Kidney capillary endothelial cell (primary cell): Measurements from ENCODE around the gene CST4.
"Not testable (repeated sequence)": the region's sequence is repeated elsewhere in the genome, so short reads cannot be mapped to it uniquely, and the experiment has no call there.

Experiments used
- DNase-seq: peaks from one replicate; pipeline ENCODE4 v3.0.0-alpha.2; 2018; ENCODE audit warnings: low spot score

The CST4 gene

DNA sequence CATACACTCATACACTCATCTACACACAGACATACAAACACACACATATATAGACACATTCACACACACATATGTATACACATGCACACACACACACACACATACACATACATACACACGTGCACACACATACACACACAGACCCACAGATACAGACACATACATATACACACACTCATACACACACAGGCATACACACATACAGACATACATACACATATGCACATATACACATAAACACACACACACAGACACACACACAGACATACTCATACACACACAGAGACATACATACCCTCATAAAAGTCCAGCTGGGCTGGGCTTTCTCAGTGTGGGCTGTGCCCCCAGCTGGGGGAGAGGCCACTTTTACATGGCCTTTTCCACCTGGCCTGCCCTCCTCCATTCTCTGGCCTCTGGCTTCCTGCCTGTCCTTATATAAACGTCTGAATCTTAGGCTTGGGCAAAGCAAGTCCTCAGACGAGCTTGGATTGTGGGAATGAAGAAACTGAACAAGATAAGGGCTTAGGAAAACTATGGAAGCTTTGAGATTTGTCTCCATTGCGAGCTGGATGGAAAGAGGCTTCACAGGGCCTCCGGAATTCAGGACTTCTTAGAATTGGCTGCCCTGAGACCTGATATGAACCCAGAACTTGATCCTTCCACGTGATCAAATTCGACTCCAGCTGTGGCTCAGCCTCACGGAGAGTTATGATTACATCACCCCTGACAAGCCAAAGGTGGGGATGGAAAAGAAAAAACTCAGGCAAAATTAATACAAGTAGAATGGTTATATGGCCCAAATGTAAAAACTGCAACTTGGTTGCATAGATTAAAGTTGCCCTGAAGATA, 28.6 kb downstream of the CST4 start:
- DNase-seq, result no peak

DNA sequence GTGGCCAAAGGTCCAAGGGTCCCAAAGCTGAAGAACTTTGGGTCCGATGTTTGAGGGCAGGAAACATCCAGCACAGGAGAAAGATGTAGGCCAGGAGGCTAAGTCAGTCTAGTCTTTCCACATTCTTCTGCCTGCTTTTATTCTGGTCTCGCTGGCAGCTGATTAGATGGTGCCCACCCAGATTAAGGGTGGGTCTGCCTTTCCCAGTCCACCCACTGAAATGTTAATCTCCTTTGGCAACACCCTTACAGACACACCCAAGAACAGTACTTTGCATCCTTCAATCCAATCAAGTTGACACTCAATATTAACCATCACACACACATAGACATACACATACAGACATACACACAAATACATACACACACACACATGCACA, 29.2 kb downstream of the CST4 start:
- DNase-seq, result not testable (repeated sequence)

DNA sequence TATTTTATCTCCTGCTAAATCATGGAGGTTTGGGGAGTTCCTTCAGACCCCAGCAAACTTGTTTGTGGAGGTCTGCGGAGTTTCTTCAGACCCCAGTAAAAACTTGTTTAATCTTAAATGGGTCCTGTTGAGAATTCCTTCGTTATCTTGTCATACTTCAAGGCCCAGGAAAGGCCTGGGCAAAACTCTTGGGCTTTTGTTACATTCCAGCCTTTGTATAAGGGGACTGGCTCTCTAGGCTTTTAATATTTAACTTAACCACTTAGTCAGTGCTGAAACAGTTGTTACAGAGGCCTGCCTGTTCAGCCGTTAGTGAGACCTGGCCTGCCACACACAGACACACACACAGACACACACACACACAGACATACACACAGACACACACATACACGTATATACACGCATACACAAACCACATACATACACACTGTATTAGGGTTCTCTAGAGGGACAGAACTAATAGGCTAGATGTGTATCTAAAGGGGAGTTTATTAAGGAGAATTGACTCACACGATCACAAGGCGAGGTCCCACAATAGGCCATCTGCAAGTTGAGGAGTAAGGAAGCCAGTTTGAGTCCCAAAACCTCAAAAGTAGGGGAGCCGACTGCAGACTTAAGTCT, 29.7 kb downstream of the CST4 start:
- no peak for DNase-seq

DNA sequence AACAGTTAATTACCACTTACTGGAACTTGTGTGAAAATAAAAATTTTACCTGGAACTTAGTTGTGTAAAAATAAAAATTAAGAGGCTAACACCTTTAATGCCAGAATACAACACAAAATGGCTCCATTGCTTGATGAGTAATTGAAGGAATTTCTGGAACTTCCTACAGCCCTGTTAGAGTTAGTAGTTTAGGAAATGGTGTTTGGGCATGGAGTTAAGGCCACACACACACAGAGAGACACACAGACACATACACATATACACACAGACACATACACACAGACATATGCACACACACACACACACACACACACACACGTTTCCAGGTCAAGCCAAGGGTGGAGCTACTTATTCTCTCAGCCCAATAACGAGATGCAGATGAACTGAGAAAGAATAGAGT, 30.5 kb downstream of the CST4 start:
- DNase-seq, result peak; percentile 17

DNA sequence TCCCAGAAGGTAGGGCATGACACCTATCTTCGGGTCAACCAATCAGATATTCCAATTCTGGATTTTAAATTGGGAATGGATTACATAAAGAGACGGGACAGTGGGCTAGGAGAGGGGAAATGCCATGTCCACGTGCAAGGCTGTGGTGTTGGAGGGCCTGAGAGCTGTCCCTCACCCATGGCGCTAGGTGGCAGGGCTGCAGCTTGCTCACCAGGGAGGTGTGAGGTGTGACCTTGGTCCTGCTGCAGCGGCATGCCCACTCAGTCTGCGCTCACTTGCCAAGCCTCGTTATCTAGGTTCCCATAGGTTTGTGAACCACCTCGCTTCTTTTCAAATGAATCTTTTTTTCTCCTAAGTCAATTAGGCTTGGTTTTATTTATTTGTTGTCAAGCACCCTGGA, 31.6 kb downstream of the CST4 start:
- no peak for DNase-seq

DNA sequence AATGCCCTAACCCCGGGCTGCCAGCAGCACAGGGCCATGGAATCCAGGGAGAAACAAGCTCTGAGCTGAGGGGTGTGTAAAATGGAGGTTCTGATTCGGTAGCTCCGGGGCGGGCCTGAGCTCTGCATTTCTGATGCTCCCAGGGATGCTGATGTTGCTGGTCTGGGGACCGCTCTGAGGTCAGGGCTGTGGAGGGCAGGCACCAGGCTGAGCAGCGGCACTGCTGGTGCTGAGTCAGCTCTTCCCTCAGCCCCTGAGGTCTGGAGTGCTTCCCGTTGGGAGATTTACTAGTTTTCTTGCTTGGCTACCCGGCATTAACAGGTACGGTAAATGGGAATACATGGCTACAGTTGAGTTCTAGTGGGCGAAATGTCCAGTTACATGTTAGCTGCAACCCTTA, 32.5 kb downstream of the CST4 start:
- no peak for DNase-seq

DNA sequence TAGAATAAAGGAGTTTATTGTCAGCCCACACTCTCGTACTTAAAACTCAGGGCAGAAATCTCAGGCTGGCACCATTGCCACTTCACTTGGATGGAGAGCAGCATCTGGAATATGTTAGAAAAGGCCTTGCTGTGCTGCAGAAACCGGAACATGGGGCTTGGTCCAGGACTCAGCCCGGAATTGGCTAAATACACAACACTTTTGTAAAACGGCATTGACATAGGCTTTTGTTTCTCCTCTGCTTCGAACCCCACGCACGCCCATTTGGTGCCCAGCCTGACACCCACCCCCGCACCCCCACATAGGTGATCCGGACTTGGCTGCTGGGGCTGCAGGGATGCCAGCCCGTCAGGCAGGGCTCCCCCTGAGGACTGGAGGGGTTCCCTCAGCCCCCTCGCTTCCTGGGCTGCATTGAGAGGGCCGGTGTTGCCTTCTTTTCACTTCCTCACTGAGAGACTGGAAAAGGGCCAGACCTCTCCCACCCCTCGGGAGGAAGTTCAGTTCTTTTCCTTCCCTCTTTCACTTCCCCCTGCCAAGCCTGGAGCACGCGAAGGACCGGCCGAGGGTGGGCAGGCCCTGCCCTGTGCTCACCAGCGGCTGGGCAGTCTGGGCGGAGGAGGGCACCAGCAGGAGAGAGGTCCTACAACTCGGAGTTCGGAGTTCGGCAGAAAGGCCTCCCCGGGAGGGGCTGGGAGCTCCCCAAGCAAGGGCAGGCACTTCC, 33.2 kb downstream of the CST4 start:
- no peak for DNase-seq

DNA sequence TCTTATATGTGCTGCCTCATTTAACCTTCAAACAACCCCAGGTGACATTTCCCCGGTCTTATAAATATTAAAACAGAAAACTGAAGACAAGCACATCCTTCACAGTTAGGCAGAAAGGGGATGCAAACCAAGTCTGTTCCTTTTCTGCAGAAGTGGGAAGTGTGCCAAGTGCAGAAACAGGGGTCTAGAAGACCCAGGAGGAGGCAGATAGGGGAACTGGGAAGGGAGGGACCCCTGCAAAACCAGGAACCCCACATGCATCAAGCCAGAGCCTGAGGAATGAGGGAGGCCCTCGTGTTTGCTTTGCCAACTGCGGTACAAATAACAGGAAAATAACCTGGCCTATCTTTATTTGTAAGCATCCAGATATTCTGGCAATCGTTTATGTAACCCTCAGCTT, 34.1 kb downstream of the CST4 start:
- DNase-seq, result no peak

DNA sequence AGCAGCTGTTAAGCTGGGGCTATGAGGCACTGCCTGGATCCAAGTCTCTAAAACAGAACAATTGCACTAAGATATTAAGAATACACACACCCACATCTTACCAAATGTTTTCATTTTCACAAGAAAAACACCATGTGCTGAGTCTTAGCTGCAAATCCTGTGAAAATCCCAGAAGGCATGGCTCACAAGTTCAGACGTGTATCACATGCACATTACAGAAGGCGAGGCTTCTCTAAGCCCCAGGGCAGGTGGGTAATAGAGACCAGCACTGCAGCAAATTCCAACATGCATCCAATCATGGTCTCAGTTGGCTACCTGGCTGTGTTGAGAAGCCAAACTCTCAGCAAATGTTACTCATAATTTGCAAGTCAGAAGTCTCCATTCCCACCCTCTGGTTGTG, 34.8 kb downstream of the CST4 start:
- DNase-seq, result no peak

DNA sequence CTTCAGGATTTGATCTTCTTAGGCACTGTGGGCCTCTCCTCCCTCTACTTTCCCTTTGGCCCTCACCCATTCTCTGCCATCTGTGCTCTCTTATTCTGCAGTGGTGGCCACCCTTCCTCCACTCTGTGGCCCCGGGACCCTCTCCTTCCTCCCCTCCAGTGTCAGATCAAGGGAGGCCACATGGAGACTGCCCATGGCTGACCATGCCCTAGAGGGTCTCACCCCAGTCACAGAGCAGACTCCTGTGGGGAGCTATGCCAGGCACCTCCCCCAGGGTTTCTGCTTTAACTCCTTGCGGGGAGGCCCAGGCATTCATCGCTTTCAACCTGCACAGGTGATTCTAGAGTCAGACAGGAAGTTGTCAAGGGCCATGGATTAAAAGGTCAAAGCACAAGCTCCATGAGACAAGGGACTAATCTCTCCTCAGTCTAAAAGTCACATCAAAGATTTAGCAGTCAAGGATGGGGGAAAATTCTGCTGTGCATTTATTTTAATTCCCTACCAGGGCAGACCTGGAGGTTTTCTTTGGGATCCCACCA, 35.4 kb downstream of the CST4 start:
- no peak for DNase-seq

DNA sequence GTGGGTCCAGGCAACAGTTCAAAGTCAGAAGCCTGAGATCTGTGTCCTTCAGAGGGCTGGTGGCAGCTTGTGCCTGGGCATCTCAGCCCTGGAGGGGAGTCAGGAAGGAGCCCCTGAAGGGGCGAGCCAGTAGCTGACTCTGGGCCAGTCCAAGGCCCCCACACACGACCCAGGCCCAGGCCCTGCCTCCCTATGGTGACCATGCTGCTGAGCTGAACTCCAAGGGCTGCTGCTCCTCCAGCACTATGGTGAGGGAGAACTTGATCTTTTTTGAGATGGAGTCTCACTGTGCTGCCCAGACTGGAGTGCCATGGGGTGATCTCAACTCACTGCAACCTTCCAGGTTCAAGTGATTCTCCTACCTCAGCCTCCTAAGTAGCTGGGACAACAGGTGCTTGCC, 35.9 kb downstream of the CST4 start:
- DNase-seq, result no peak

DNA sequence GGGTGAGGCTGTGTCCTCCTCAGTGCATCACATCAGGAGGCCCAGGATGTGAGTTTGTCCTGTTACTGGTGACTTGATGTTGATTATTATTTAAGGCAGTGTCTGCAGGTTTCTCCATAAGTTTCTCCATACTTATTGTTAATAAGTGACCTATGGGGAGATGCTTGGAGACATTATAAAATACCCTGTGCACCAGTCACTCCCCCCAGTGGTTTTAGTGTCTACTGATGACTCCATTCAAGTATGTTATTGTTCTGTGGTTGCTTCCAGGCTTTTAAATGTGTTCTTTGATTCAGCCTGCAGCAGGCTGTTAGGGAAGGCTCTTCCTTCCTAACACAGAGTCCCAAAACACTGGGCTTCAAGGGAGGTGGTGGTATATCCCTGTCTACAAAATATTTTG, 36.5 kb downstream of the CST4 start:
- no peak for DNase-seq

DNA sequence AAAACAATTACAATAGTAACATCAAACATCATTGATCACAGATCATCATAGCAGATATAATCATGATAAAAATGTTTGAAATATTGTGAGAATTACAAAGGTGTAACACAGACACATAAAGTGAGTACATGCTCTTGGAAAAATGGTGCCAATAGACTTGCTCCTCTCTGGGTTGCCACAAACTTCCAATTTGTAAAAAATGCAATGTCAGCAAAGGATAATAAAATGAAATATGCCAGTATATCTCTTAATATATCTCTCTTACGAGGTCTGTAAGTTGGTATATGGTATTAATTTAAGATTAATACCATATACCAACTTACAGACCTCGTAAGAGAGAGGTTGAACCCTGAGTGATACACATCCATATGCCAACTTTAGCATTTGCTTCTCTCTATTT, 37.7 kb downstream of the CST4 start:
- DNase-seq, result no peak

DNA sequence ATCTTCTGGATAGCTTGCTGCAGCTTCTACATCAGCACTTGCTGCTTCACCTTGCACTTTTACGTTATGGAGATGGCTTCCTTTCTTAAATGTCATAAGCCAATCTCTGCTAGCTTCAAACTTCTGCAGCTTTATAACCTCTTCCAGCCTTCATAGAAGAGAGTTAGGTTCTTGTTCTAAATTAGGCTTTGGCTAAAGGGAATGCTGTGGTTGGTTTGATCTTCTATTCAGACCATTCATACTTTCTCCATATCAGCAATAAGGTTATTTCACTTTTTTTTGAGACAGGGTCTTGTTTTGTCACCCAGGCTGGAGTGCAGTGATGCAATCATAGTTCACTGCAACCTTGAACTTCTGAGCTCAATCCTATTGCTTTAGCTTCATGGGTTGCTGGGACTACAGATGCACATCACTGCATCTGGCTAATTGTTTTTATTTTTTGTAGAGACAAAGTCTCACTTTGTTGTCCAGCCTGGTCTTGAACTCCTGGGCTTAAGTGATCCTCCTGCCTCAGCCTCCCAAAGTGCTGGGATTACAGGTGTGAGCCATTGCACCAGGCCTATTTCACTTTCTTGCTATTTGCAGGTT, 38.9 kb downstream of the CST4 start:
- DNase-seq, result no peak

DNA sequence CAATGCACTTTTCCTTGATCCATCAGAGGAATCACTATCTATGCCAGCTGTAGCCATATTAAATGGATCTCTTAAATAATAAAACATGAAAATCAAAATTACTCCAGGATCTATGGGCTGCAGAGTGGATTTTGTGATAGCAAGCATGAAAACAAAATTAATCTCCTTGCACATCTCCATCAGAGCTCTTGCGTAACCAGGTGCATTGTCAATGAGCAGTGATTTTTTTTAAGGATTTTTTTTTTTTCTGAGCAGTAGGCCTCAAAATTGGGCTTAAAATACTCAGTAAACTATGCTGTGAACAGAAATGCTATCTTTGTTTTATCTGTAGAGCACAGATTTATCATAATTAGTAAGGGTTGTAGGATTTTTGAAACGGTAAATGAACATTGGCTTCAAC, 39.6 kb downstream of the CST4 start:
- DNase-seq, result no peak

DNA sequence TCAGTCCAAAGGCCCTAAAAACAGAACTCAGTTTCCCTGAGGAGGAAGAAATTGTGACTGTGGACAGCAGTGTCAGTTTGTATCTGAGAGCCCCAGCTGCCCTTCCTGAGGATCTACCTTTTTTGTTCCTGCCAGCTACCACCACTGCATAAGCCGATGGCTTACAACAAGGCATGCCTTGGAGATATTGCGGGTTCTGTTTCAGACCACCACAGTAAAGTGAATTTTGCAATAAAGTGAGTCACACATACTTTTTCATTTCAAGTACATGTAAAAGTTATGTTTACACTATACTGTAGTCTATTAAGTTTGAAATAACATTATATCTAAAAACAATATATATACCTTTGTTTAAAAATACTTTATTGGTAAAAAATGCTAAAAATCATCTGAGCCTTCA, 41.5 kb downstream of the CST4 start:
- no peak for DNase-seq

DNA sequence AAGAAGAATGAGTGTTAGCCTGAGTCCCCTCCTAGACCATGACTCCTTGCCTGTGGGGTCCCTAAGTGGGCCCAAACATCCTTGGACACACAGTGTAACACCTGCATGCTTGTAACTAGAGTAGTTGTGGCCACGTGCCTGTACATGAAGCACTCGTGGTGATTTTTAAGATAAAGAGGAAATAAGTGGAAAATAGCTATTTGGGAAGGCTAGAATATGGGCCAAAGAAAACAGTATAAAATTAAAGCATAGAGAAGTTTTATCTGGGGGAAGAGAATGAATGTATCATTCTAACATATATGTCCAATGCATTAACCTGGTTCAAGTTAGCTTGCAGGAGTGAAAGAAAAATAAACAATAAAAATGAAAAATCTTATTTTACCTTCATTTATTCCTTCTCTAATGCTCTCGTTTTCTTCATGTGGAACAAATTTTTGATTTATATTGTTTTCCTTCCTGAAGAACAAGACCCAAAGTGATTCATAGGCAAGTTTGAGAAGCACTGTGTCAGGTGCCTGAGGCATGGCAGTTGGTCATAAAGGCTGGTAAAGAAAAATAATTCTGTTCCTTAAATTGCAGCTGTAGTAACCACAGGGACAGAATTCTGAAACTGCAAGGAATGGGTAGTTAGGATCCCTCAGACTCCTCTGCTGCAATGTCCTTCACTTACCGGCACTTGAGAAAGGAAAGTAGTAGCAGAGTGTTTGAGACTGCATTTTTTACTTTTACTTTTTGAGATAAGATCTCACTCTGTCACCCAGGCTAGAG, 42.5 kb downstream of the CST4 start:
- DNase-seq, result no peak

DNA sequence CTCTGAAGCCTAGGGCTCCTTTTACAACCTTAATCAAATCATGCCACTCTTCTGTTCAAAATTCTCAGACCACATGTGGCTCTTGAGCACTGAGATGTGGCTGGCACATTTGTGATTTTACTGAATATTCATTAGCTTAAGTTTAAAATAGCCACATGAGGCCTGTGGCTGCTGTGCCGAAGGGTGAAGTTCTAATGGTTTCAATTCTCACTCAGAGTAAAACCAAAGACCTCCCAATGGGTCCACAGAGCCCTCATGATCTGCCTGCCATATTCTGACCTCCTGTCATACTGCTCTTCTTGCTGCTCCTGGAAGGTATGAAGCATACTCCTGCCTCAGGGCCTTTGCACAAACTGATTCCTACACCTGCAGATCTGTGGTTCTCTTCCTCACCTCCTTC, 43.3 kb downstream of the CST4 start:
- DNase-seq, result no peak

DNA sequence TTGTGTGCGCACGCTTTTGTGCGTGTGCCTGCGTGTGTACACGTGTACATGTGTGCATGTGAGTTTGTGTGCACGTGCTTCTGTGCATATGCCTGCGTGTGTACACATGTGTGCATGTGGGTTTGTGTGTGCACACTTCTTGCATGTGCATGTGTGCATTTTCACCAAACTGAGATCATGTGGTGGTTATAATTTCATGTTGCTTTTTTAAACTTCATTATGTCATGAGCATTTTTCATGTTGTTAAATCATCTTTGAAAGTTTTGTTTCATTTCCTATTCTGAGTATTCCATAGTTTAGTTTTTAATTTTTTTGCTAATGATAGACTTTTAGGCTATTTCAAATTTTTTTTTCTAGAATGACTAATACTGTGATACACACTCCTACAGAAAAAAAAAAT, 44.7 kb downstream of the CST4 start:
- DNase-seq, result no peak

DNA sequence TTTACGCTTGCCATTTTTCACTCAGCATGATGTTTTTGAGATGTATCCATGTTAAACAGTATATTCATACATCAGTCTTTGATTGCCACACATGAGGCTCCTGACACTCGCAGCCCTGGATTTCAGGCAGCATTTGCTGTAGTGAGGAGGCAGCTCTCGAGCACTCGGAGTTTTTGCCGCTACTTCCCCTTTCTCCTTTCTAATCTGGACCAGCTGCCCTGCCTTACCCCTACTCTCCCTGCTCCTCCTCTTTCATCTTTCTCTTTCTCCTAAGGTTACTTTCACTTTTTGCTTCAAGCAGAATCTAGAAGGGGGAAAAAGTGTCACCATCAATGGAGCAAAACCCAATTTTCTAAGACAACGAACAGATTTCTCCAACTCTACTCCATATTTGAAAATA, 45.2 kb downstream of the CST4 start:
- no peak for DNase-seq

DNA sequence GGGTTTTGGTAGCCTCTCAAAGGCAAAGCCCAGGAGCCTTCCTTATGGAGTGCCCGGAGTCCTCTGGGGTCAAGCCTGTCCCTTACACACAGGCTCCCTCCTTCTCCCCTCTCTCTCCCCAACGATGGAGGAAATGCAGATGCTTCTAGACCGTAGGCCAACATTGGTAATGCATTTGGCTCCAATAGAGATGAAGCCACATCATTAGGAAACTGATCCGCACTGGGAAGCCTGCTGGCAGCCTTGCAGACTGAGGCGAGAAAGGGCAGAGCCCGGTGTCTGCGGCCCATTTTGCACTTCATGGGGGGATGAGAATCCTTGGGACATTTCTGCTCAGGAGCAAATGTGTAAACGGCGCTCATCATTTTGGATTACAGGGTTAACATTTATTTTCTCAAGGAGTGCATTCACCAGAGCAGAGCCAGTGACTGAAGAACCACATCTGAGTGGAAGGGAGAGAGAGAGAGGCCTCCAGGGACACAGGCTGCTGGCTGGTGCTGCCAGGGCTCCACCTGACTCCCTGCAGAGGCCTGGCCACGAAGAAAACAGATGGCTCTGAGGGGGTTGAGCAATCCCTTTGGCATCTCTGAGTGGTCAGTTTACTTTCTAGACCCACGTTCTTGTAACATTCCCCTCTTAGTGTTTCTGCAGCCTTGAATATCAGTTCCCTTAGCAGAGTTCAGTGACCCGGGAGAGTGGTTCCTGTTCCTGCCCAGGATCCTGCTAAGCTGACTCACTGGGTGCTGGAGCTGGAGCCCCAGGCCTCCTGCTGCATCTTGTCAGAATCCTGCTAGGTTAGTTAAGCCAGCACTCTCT, 46.7 kb downstream of the CST4 start:
- DNase-seq, result peak; percentile 36
